Thoracic aorta (tissue), 2 donors: Measurements from ENCODE around the gene PCNX2. TPM values are rescaled to one million over a fixed set of nuclear protein-coding genes. Genes with fewer than 3 reads are reported as not detected.

Source experiments
- ATAC-seq: fragments of 150-250 bp; one replicate; pipeline ENCODE4 v1.8.0; 2017; ENCODE audit warnings: low read depth; ENCODE audit not compliant: insufficient number of reproducible peaks, low FRiP score
- DNase-seq: peaks from one replicate; pipeline ENCODE4 v3.0.0-alpha.2; 2020; ENCODE audit warnings: low spot score
- H3K27ac ChIP-seq, 2 donors: fragments of 200-600 bp; sonication (generic); 1 replicate in 1 of 2; 2 replicates in 1 of 2; pipeline ENCODE4 v1.5.1; 2016; ENCODE audit warnings: mild to moderate bottlenecking in 2 of 2, moderate library complexity in 2 of 2
- H3K27me3 ChIP-seq: fragments of 200-600 bp; sonication (generic); replicated peaks from 2 replicates; pipeline ENCODE4 v1.6.0; 2016; ENCODE audit warnings: mild to moderate bottlenecking; ENCODE audit not compliant: insufficient read depth
- H3K36me3 ChIP-seq: fragments of 200-600 bp; sonication (generic); one replicate; pipeline ENCODE4 v1.5.1; 2016
- H3K4me1 ChIP-seq, 2 donors: fragments of 200-600 bp; sonication (generic); 1 replicate in 1 of 2; 2 replicates in 1 of 2; pipeline versions ENCODE4 v1.5.1 to v1.6.0; 2016; ENCODE audit warnings: low read depth in 2 of 2, mild to moderate bottlenecking in 1 of 2; ENCODE audit not compliant: control insufficient read depth in 1 of 2
- H3K4me3 ChIP-seq: fragments of 200-600 bp; sonication (generic); 2 replicates; pipeline ENCODE4 v1.5.1; 2016; ENCODE audit warnings: mild to moderate bottlenecking
- H3K9me3 ChIP-seq: fragments of 200-600 bp; sonication (generic); 2 replicates; pipeline ENCODE4 v1.5.1; 2016
- CTCF ChIP-seq: fragments of 200-600 bp; sonication (generic); IDR thresholded peaks from one replicate; pipeline ENCODE4 v1.5.1; 2019; ENCODE audit warnings: antibody characterized with exemption
- total RNA-seq, 2 donors: library from RNA; depleted of rRNA; stranded (reverse); fragments of >200 nt; gene quantifications; one replicate each; pipeline versions ENCODE4 v1.1.0 to v1.2.3, GENCODE V29; 2016

PCNX2 gene
- total RNA-seq, 2 donors from 2014 or later = 13.6 to 14.8 TPM

- no peak for TF ChIP-seq CTCF
- Histone ChIP-seq H3K4me3 (no peak overlapping the region), H3K27me3 (no peaks in the 10 kb centered on the region), H3K27ac (no peak overlapping the region), H3K4me1 (no peaks in the 10 kb centered on the region), H3K9me3 (no peaks in the 10 kb centered on the region), H3K36me3 (no peaks in the 10 kb centered on the region)
- ATAC-seq (no peak), DNase-seq (no peak)
Measured at GRCh38 chr1:233227930-233228465, 67.5 kb downstream of the PCNX2 start.

GRCh38 chr1:233224311-233224710, 71.2 kb downstream of the PCNX2 start:
- Histone ChIP-seq H3K27ac (no peak overlapping the region), H3K4me1 (no peaks in the 10 kb centered on the region), H3K27me3 (no peaks in the 10 kb centered on the region), H3K4me3 (no peak overlapping the region), H3K36me3 (peaks cover 5% of the 10 kb centered on the region), H3K9me3 (no peaks in the 10 kb centered on the region)
- DNase-seq = no peak
- TF ChIP-seq CTCF = no peak
- no peak for ATAC-seq

GRCh38 chr1:233217832-233218231, 77.7 kb downstream of the PCNX2 start:
- no peak overlapping the region for H3K27ac ChIP-seq
- no peaks in the 10 kb centered on the region for H3K9me3 ChIP-seq
- H3K27me3 ChIP-seq = no peaks in the 10 kb centered on the region
- no peak overlapping the region for H3K4me3 ChIP-seq
- no peak for TF ChIP-seq CTCF
- H3K4me1 ChIP-seq = no peaks in the 10 kb centered on the region
- peaks cover 5% of the 10 kb centered on the region for H3K36me3 ChIP-seq
- no peak for ATAC-seq
- no peak for DNase-seq

- TF ChIP-seq CTCF = no peak
- no peak overlapping the region for H3K4me3 ChIP-seq
- no peak overlapping the region for H3K27ac ChIP-seq
- no peaks in the 10 kb centered on the region for H3K4me1 ChIP-seq
- ATAC-seq (no peak), DNase-seq (no peak)
- peaks cover 5% of the 10 kb centered on the region for H3K36me3 ChIP-seq
- no peaks in the 10 kb centered on the region for H3K27me3 ChIP-seq
- H3K9me3 ChIP-seq = no peaks in the 10 kb centered on the region
Measured at GRCh38 chr1:233216009-233216408, 79.5 kb downstream of the PCNX2 start.

- Histone ChIP-seq H3K4me1 (no peaks in the 10 kb centered on the region), H3K27ac (no peak overlapping the region), H3K9me3 (no peaks in the 10 kb centered on the region), H3K36me3 (peaks cover 1% of the 10 kb centered on the region), H3K27me3 (no peaks in the 10 kb centered on the region), H3K4me3 (no peak overlapping the region)
- ATAC-seq (no peak), DNase-seq (no peak)
- no peak for TF ChIP-seq CTCF
Measured at GRCh38 chr1:233215135-233215760, 80.3 kb downstream of the PCNX2 start.
